ENCODE results near the gene MOGAT1. TPM values are rescaled to one million over a fixed set of nuclear protein-coding genes. Genes with fewer than 3 reads are reported as not detected.

The MOGAT1 gene
- total RNA-seq, 1 experiment from 2014 or later, result not detected

DNA sequence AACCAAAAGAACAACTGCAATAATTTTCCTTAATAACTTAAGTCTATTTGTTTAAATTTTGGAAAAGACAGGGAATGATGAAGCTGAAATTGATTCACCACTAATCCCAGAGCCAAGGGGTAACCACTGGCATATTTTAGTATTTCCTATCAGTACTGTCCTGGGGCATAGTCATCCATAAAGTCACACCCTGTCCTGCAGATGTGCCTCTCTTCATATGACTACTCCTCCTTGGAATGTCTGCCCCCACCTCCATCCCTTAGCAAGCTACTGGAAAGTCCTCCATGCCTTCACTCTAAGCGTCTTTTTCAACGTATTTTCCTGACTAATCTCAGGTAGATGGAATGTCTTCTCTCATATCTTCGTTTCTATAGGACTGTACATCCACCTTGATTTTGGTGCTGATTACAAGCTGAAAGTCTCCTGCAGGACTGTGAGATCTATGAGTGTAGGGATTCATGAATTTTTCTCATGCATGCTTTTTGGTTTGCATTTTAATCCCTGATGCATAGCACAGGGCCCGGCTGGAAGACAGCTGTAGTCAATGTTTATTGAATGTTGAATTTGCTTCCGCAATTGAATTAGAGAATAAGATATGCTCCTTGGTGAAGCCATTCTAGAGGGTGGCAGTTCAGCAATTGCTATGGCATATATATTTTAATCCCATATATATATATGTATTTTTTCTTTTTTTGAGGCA lies 85.6 kb downstream of the MOGAT1 start:
- no peak overlapping the region for H3K23ac ChIP-seq (ENCODE audit: insufficient read length, low read depth, low read length)
- H2AFZ ChIP-seq (ENCODE audit: low read length), result no peak overlapping the region

More for the DNA sequence above, 85.6 kb downstream of the MOGAT1 start:
- H2AK5ac ChIP-seq (ENCODE audit: insufficient read length, low read length), result no peak overlapping the region
- no peak overlapping the region for H3K27ac ChIP-seq (ENCODE audit: insufficient read length, low read depth, low read length)
- no peak overlapping the region for H3K56ac ChIP-seq (ENCODE audit: insufficient read length, low read depth, low read length)
- no peak overlapping the region for H2BK15ac ChIP-seq (ENCODE audit: low read depth, low read length)
- no peak overlapping the region for H2BK5ac ChIP-seq (ENCODE audit: insufficient read length, low read length)
- no peak overlapping the region for H4K8ac ChIP-seq (replicated peaks; ENCODE audit: insufficient read length, low read depth, low read length)
- H3K27me3 ChIP-seq (ENCODE audit: insufficient read depth, low read length), result no peaks in the 10 kb centered on the region
- DNase-seq, result no peak
- no peaks in the 10 kb centered on the region for H3K79me2 ChIP-seq (ENCODE audit: insufficient read depth, low read length)
- Mint-ChIP-seq H3K27me3 (ENCODE audit: low read depth) (peaks cover 27% of the 10 kb centered on the region), H3K36me3 (ENCODE audit: insufficient read depth in 1 of 3, low read depth in 3 of 3) (0 out of 7 replicates have a peak, but pooled peaks cover 0 to 1% (median 0%) of the 10 kb centered on the region in 3 experiments), H3K4me1 (peaks cover 26 to 41% of the 10 kb centered on the region in 2 experiments), H3K27ac (no peak overlapping the region), H3K4me3 (no peak overlapping the region), H3K9me3 (no peaks in the 10 kb centered on the region; a peak in 2 of 5 replicates)
- H3K9me3 ChIP-seq (ENCODE audit: control insufficient read depth, low read depth, low read length), result no peaks in the 10 kb centered on the region
- H3K79me1 ChIP-seq (ENCODE audit: insufficient read depth, low read depth, low read length, poor library complexity, severe bottlenecking), result no peaks in the 10 kb centered on the region
- WGBS (ENCODE audit: extremely low coverage, insufficient read length, low lambda C conversion rate), result no CpG with 5 or more reads among the region's 5 CpGs
- H3K4me1 ChIP-seq (ENCODE audit: insufficient read depth, low read length), result peaks cover 8% of the 10 kb centered on the region; the same call in 1 of the 2 replicates
- no peak for TF ChIP-seq CTCF (conservative IDR thresholded peaks at IDR 0.05)
- H2BK20ac ChIP-seq (ENCODE audit: low read depth, low read length, poor library complexity, severe bottlenecking), result no peak overlapping the region
- no peak overlapping the region for H3K4me2 ChIP-seq (ENCODE audit: insufficient read depth, insufficient read length, low read length)
- no peak overlapping the region for H2BK12ac ChIP-seq (ENCODE audit: insufficient read length, low read depth, low read length)
- no peak overlapping the region for H3K4ac ChIP-seq (ENCODE audit: low read depth, low read length)
- no peak overlapping the region for H4K91ac ChIP-seq (ENCODE audit: insufficient read length, low read depth, low read length)
- no peak overlapping the region for H3T11ph ChIP-seq (ENCODE audit: low read length)
- no peak overlapping the region for H4K5ac ChIP-seq (ENCODE audit: insufficient read length, low read depth, low read length)
- H4K20me1 ChIP-seq (ENCODE audit: control insufficient read depth, insufficient read depth, insufficient read length), result no peaks in the 10 kb centered on the region
- no peak overlapping the region for H3K18ac ChIP-seq (ENCODE audit: insufficient read length, low read depth, low read length)
- H3K23me2 ChIP-seq (ENCODE audit: insufficient read length, low read depth, low read length, poor library complexity, severe bottlenecking), result no peaks in the 10 kb centered on the region
- H3K9ac ChIP-seq (ENCODE audit: extremely low read depth, insufficient read length, low read length), result no peak overlapping the region
- no peak overlapping the region for H3K14ac ChIP-seq (ENCODE audit: insufficient read depth, low read length)
- no peak overlapping the region for H2BK120ac ChIP-seq (ENCODE audit: low read depth, low read length, poor library complexity, severe bottlenecking)

Other genes starting within 250 kb of the MOGAT1 start
- gene SGPP2, start 247.1 kb upstream of the MOGAT1 start, total RNA-seq (2021), result not detected in 2 replicates
- gene FARSB, start 15.6 kb upstream of the MOGAT1 start, total RNA-seq (2021), result 31.2 and 32.1 TPM in 2 replicates
- 60.9 and 62.7 TPM in 2 replicates for gene ACSL3, start 189.4 kb downstream of the MOGAT1 start, total RNA-seq (2021)

All from H9 (cell line).